ENCODE results near the gene PCDHA10. TPM values are rescaled to one million over a fixed set of nuclear protein-coding genes. Genes with fewer than 3 reads are reported as not detected.
A peak's percentile ranks its signal among the peaks of the same experiment; 100 is the strongest.
"Not testable (repeated sequence)": the region's sequence is repeated elsewhere in the genome, so short reads cannot be mapped to it uniquely, and the experiment has no call there.

The PCDHA10 gene
- total RNA-seq, 4 donors from 2014 or later: 0.05 to 0.15 (median 0.07) TPM; not detected in 1

DNA sequence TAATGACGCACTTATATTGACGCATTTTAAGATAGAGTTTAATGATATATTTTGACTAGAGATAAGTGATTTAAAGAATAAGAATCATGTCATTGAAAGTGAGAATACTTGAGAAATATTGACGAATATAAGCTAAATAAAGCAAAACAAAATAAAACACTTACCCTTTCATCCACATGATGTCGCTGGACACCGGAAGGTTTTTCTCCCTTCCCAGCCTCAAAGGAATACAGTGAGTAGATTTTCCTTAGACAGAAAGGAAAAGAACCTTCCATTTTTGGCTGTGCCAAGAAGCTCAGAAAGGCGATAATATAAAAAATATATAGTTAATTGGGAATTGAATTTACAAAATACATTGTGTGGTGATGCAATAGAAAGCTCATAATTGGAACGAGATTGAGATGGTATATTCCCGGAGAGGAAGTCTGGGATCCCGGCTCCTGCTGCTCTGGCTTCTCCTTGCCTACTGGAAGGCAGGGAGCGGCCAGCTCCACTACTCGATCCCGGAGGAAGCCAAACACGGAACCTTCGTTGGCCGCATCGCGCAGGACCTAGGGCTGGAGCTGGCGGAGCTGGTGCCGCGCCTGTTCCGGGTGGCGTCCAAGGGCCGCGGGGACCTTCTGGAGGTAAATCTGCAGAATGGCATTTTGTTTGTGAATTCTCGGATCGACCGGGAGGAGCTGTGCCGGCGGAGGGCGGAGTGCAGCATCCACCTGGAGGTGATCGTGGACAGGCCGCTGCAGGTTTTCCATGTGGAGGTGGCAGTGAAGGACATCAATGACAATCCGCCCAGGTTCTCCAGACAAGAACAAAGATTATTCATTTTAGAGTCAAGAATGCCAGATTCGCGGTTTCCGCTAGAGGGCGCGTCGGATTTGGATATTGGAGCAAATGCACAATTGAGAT lies 34.1 kb upstream of the PCDHA10 start, which contains the start of gene PCDHA5:
PCDHA5 (plus strand) TSS at position 239 of the 906 bp plus-strand sequence.
- peaks cover 0 to 11% (median 8%) of the 10 kb centered on the region in 3 donors for H3K27me3 ChIP-seq
- TF ChIP-seq CTCF (IDR thresholded peaks at IDR 0.05 in 4 of 5, conservative IDR thresholded peaks at IDR 0.05 in 1 of 5): no peak
- no peak for TF ChIP-seq POLR2A (IDR thresholded peaks at IDR 0.05)
- in situ Hi-C loops (cut with MboI; ENCODE audit: low sequenced_read_pairs in 4 of 4) (no loop called here), intact Hi-C loops (cut with DNase I; ENCODE audit: low total_unique reads) (no loop called here)
- ATAC-seq (no peak), DNase-seq (no peak)
- H3K36me3 ChIP-seq: no peaks in the 10 kb centered on the region
- no peak within 1 kb of the TSS for H3K27ac ChIP-seq
- H3K4me3 ChIP-seq: peak within 1 kb of the TSS in 1 of 4 donors; percentile 2
- H3K9me3 ChIP-seq: no peaks in the 10 kb centered on the region
- no peaks in the 10 kb centered on the region for H3K4me1 ChIP-seq

DNA sequence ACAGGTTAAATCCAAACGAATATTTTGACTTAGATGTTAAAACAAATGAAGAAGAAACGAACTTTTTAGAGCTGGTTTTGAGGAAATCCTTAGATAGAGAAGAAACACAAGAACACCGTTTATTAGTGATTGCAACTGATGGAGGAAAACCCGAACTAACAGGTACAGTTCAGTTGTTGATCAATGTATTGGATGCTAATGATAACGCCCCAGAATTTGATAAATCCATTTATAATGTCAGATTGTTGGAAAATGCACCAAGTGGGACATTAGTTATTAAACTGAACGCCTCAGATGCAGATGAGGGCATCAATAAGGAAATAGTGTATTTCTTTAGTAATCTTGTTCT lies 33.4 kb upstream of the PCDHA10 start:
- DNase-seq (no peak), ATAC-seq (no peak)
- Histone ChIP-seq H3K36me3 (no peaks in the 10 kb centered on the region), H3K27me3 (peaks cover 0 to 17% (median 14%) of the 10 kb centered on the region in 3 donors), H3K9me3 (no peaks in the 10 kb centered on the region), H3K4me3 (no peak overlapping the region), H3K4me1 (no peaks in the 10 kb centered on the region), H3K27ac (no peak overlapping the region)
- in situ Hi-C loops (cut with MboI; ENCODE audit: low sequenced_read_pairs in 4 of 4): no loop called here
- TF ChIP-seq POLR2A (IDR thresholded peaks at IDR 0.05): no peak
- TF ChIP-seq CTCF (IDR thresholded peaks at IDR 0.05 in 4 of 5, conservative IDR thresholded peaks at IDR 0.05 in 1 of 5): no peak
- intact Hi-C loops (cut with DNase I; ENCODE audit: low total_unique reads): no loop called here

- ATAC-seq; H3K36me3 ChIP-seq; H3K27ac ChIP-seq; in situ Hi-C loops (cut with MboI; ENCODE audit: low sequenced_read_pairs in 4 of 4); intact Hi-C loops (cut with DNase I; ENCODE audit: low total_unique reads); H3K4me1 ChIP-seq; H3K9me3 ChIP-seq; DNase-seq; H3K4me3 ChIP-seq: not testable (repeated sequence)
- peaks cover 0 to 23% (median 14%) of the 10 kb centered on the region in 3 donors for H3K27me3 ChIP-seq
These were observed 32.7 kb upstream of the PCDHA10 start for GRCh38 chr5:140822969-140823368.

GRCh38 chr5:140823475-140823874 lies 32.2 kb upstream of the PCDHA10 start:
- intact Hi-C loops (cut with DNase I; ENCODE audit: low total_unique reads) (no loop called here), in situ Hi-C loops (cut with MboI; ENCODE audit: low sequenced_read_pairs in 4 of 4) (no loop called here)
- DNase-seq (no peak), ATAC-seq (no peak)
- no peak overlapping the region for H3K4me3 ChIP-seq
- no peaks in the 10 kb centered on the region for H3K36me3 ChIP-seq
- H3K9me3 ChIP-seq: peaks cover 0 to 4% (median 0%) of the 10 kb centered on the region in 3 donors
- H3K27me3 ChIP-seq: peaks cover 0 to 24% (median 14%) of the 10 kb centered on the region in 3 donors
- TF ChIP-seq CTCF (IDR thresholded peaks at IDR 0.05 in 4 of 5, conservative IDR thresholded peaks at IDR 0.05 in 1 of 5): no peak
- TF ChIP-seq POLR2A (IDR thresholded peaks at IDR 0.05): no peak
- H3K27ac ChIP-seq: no peak overlapping the region
- no peaks in the 10 kb centered on the region for H3K4me1 ChIP-seq

DNA sequence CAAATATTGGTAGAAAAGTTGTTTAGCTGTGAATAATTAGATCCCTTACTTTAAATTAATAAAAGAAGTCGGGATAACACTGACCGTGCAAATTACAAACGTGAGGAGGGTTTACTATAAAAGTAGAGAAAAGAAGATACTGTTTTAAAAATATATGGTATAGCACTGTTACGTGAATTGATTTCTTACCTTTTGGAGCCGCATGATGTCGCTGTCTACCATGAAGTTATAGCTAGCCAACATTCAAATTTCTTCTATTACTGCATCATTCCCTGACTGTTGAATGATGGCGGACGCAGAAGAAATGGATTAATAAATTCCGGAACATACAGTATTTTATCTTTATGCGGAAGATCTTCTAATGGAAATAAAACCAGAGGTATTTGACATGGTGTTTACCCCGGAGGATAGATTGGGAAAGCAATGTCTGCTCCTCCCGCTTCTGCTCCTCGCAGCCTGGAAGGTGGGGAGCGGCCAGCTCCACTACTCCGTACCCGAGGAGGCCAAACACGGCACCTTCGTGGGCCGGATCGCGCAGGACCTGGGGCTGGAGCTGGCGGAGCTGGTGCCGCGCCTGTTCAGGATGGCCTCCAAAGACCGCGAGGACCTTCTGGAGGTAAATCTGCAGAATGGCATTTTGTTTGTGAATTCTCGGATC lies 27.9 kb upstream of the PCDHA10 start, which contains the start of gene PCDHA6:
PCDHA6 (plus strand) TSS at position 257 of the 658 bp plus-strand sequence; CDS start at position 389, 132 bp downstream.
- H3K27ac ChIP-seq: no peak within 1 kb of the TSS
- H3K27me3 ChIP-seq: peaks cover 0 to 21% (median 15%) of the 10 kb centered on the region in 3 donors
- H3K9me3 ChIP-seq: peaks cover 0 to 4% (median 0%) of the 10 kb centered on the region in 3 donors
- intact Hi-C loops (cut with DNase I; ENCODE audit: low total_unique reads) (no loop called here), in situ Hi-C loops (cut with MboI; ENCODE audit: low sequenced_read_pairs in 4 of 4) (no loop called here)
- TF ChIP-seq POLR2A (IDR thresholded peaks at IDR 0.05): no peak
- no peak for TF ChIP-seq CTCF (IDR thresholded peaks at IDR 0.05 in 4 of 5, conservative IDR thresholded peaks at IDR 0.05 in 1 of 5)
- DNase-seq: no peak
- H3K4me3 ChIP-seq: no peak within 1 kb of the TSS
- no peaks in the 10 kb centered on the region for H3K4me1 ChIP-seq
- H3K36me3 ChIP-seq: no peaks in the 10 kb centered on the region
- no peak for ATAC-seq
